HL-60 (cell line): ENCODE data around the gene CXCL11.

Experiments
- DNase-seq, 2 experiments: peaks; one replicate each; pipeline ENCODE4 v3.0.0-alpha.2; 2010 to 2020; ENCODE audit warnings: low read depth in 1 of 2, low spot score in 1 of 2
- H3K27ac ChIP-seq: fragments of 250-450 bp; sonication (Bioruptor Pico); replicated peaks from 2 replicates; pipeline ENCODE4 v1.5.1; 2020; ENCODE audit warnings: mild to moderate bottlenecking, moderate library complexity
- H3K27me3 ChIP-seq: fragments of 250-450 bp; sonication (Bioruptor Pico); 2 replicates; pipeline ENCODE4 v1.5.1; 2021; ENCODE audit warnings: mild to moderate bottlenecking, moderate library complexity; ENCODE audit not compliant: insufficient read depth, poor library complexity, severe bottlenecking
- H3K4me3 ChIP-seq: replicated peaks from 2 replicates; pipeline ENCODE4 v1.5.1; 2011; ENCODE audit warnings: mild to moderate bottlenecking, control low read depth, low read length; ENCODE audit not compliant: insufficient read depth
- GABPA ChIP-seq: IDR thresholded peaks from 2 replicates; pipeline ENCODE4 v1.6.1; 2012; ENCODE audit warnings: low read depth
- POLR2AphosphoS5 ChIP-seq: IDR thresholded peaks from 2 replicates; pipeline ENCODE4 v1.6.1; 2012; ENCODE audit warnings: low read depth
- REST ChIP-seq: IDR thresholded peaks from 2 replicates; pipeline ENCODE4 v1.6.1; 2012; ENCODE audit warnings: low read depth; ENCODE audit not compliant: insufficient replicate concordance
- SPI1 ChIP-seq: IDR thresholded peaks from 2 replicates; pipeline ENCODE4 v1.6.1; 2012; ENCODE audit warnings: low read depth, mild to moderate bottlenecking, borderline replicate concordance
- TF ChIP-seq, protein P1 (sequence below): IDR thresholded peaks from one replicate; pipeline ENCODE4 v1.5.1; 2011; ENCODE audit warnings: low read length, control low read depth, inconsistent platforms; ENCODE audit not compliant: insufficient read depth

Gene CXCL11

GRCh38 chr4:76017056-76017686 is 18.7 kb downstream of the CXCL11 start:
- H3K4me3 ChIP-seq, result no peak overlapping the region
- DNase-seq, result no peak
- H3K27ac ChIP-seq, result no peak overlapping the region
- no peaks in the 10 kb centered on the region for H3K27me3 ChIP-seq
- TF ChIP-seq SPI1, result no peak
- TF ChIP-seq GABPA, result no peak
- TF ChIP-seq POLR2AphosphoS5, result no peak
- TF ChIP-seq REST, result no peak
- TF ChIP-seq, protein P1, sequence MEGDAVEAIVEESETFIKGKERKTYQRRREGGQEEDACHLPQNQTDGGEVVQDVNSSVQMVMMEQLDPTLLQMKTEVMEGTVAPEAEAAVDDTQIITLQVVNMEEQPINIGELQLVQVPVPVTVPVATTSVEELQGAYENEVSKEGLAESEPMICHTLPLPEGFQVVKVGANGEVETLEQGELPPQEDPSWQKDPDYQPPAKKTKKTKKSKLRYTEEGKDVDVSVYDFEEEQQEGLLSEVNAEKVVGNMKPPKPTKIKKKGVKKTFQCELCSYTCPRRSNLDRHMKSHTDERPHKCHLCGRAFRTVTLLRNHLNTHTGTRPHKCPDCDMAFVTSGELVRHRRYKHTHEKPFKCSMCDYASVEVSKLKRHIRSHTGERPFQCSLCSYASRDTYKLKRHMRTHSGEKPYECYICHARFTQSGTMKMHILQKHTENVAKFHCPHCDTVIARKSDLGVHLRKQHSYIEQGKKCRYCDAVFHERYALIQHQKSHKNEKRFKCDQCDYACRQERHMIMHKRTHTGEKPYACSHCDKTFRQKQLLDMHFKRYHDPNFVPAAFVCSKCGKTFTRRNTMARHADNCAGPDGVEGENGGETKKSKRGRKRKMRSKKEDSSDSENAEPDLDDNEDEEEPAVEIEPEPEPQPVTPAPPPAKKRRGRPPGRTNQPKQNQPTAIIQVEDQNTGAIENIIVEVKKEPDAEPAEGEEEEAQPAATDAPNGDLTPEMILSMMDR, result no peak

DNA sequence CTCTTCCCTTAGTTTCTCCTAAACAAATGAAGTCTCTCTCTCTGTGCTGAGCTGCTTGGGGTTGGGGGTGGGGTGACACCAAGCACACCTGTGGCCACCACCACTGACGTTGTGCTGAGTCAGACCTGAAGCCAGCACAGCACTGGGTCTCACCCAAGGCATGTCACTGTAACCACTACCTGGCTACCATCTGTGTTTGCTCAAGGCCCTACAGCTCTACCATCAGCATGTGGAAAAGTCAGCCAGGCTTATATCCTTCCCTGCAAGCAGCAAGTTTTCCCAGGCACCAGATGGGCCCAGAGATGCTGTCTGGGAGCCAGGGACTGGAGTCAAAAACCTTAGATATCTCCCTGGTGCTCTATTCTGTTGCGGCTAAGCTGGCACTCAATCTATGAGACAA is 19.5 kb downstream of the CXCL11 start:
- TF ChIP-seq REST (no peak), SPI1 (no peak), GABPA (no peak), POLR2AphosphoS5 (no peak)
- TF ChIP-seq, protein P1, result no peak
- no peak overlapping the region for H3K4me3 ChIP-seq
- H3K27me3 ChIP-seq, result no peaks in the 10 kb centered on the region
- no peak for DNase-seq
- no peak overlapping the region for H3K27ac ChIP-seq

- DNase-seq, result no peak
- no peak overlapping the region for H3K27ac ChIP-seq
- H3K27me3 ChIP-seq, result no peaks in the 10 kb centered on the region
- H3K4me3 ChIP-seq, result no peak overlapping the region
- TF ChIP-seq POLR2AphosphoS5 (no peak), SPI1 (no peak), REST (no peak), GABPA (no peak)
- TF ChIP-seq, protein P1, result no peak
These were observed 22.3 kb downstream of the CXCL11 start for GRCh38 chr4:76013540-76013939.
